Tibial nerve (tissue), 4 donors: ENCODE measurements around the gene CD83. TPM values are rescaled to one million over a fixed set of nuclear protein-coding genes. Genes with fewer than 3 reads are reported as not detected.

Source experiments
- DNase-seq, 2 donors: peaks; one replicate each; pipeline ENCODE4 v3.0.0-alpha.2; 2019; ENCODE audit warnings: low spot score in 2 of 2
- H3K27ac ChIP-seq, 4 donors: fragments of 200-600 bp; sonication (generic) in 3 of 4; one replicate each; pipeline ENCODE4 v1.5.1; 2017 to 2019; ENCODE audit warnings: mild to moderate bottlenecking in 1 of 4
- H3K27me3 ChIP-seq, 2 donors: fragments of 200-600 bp; sonication (generic) in 1 of 2; one replicate each; pipeline versions ENCODE4 v1.5.1 to v1.6.0; 2017 to 2019
- H3K36me3 ChIP-seq, 3 donors: fragments of 200-600 bp; sonication (generic); one replicate each; pipeline ENCODE4 v1.5.1; 2018 to 2019
- H3K4me1 ChIP-seq, 4 donors: fragments of 200-600 bp; sonication (generic) in 3 of 4; one replicate each; pipeline ENCODE4 v1.5.1; 2017 to 2019
- H3K4me3 ChIP-seq, 4 donors: fragments of 200-600 bp; sonication (generic) in 3 of 4; one replicate each; pipeline ENCODE4 v1.5.1; 2017 to 2019; ENCODE audit warnings: mild to moderate bottlenecking in 1 of 4, moderate library complexity in 1 of 4
- H3K9me3 ChIP-seq, 4 donors: fragments of 200-600 bp; sonication (generic) in 3 of 4; one replicate each; pipeline ENCODE4 v1.5.1; 2017 to 2019
- CTCF ChIP-seq, 5 experiments: fragments of 200-600 bp in 3 of 5; fragments of 450-650 bp in 2 of 5; sonication (generic) in 3 of 5; IDR thresholded peaks; one replicate each; pipeline ENCODE4 v1.5.1; 2016 to 2019; ENCODE audit warnings: antibody characterized with exemption in 5 of 5, mild to moderate bottlenecking in 3 of 5, moderate library complexity in 2 of 5
- EP300 ChIP-seq, 2 donors: sonication (generic); formaldehyde crosslinking; IDR thresholded peaks; one replicate each; pipeline ENCODE4 v1.6.1; 2017; ENCODE audit warnings: antibody characterized with exemption in 2 of 2, mild to moderate bottlenecking in 1 of 2
- POLR2A ChIP-seq, 2 donors: fragments of 450-650 bp; IDR thresholded peaks; one replicate each; pipeline ENCODE4 v1.6.1; 2017; ENCODE audit warnings: antibody characterized with exemption in 2 of 2, mild to moderate bottlenecking in 2 of 2, moderate library complexity in 2 of 2
- WGBS, 2 donors: methylation state at CpG; one replicate each; pipeline ENCODE4 v1.1.5; 2018; 5-methylcytosine and 5-hydroxymethylcytosine counted together
- total RNA-seq, 4 donors: library from RNA; depleted of rRNA; stranded (reverse); fragments of >200 nt; gene quantifications; one replicate each; pipeline ENCODE4 v1.1.0, GENCODE V29; 2016

Gene CD83
- total RNA-seq, 4 donors from 2014 or later: 2.1 to 5.3 (median 3.7) TPM

GRCh38 chr6:14118091-14118439, 493 bp downstream of the CD83 start:
- Histone ChIP-seq H3K4me3 (peak overlapping the region; percentile 57 to 79 (median 66)), H3K4me1 (peaks cover 0 to 36% (median 13%) of the 10 kb centered on the region in 4 donors), H3K27ac (peak overlapping the region; percentile 39 to 83 (median 66)), H3K36me3 (no peaks in the 10 kb centered on the region), H3K27me3 (no peaks in the 10 kb centered on the region), H3K9me3 (no peaks in the 10 kb centered on the region)
- DNase-seq: no peak
- TF ChIP-seq CTCF (IDR thresholded peaks at IDR 0.05): no peak
- TF ChIP-seq POLR2A (IDR thresholded peaks at IDR 0.05): no peak
- no peak for TF ChIP-seq EP300 (IDR thresholded peaks at IDR 0.05)
- 38 to 58% methylated on average over 3 of the region's 10 CpGs for WGBS, 2 donors

- no peak for TF ChIP-seq EP300 (IDR thresholded peaks at IDR 0.05)
- TF ChIP-seq CTCF (IDR thresholded peaks at IDR 0.05): no peak
- no peak for TF ChIP-seq POLR2A (IDR thresholded peaks at IDR 0.05)
- no peaks in the 10 kb centered on the region for H3K36me3 ChIP-seq
- DNase-seq: no peak
- peak overlapping the region in 3 of 4 donors; percentile 57 to 79 (median 74) for H3K4me3 ChIP-seq
- peak overlapping the region in 3 of 4 donors; percentile 29 to 83 (median 82) for H3K27ac ChIP-seq
- H3K4me1 ChIP-seq: peaks cover 0 to 40% (median 15%) of the 10 kb centered on the region in 4 donors
- no peaks in the 10 kb centered on the region for H3K27me3 ChIP-seq
- WGBS, 2 donors: 96 to 97% methylated on average over 2 of the region's 2 CpGs
- no peaks in the 10 kb centered on the region for H3K9me3 ChIP-seq
These were observed 874 bp downstream of the CD83 start for GRCh38 chr6:14118446-14118845.

- Histone ChIP-seq H3K4me3 (no peak overlapping the region), H3K36me3 (no peaks in the 10 kb centered on the region), H3K9me3 (no peaks in the 10 kb centered on the region), H3K4me1 (peaks cover 0 to 46% (median 15%) of the 10 kb centered on the region in 4 donors), H3K27me3 (no peaks in the 10 kb centered on the region), H3K27ac (peak overlapping the region in 1 of 4 donors; percentile 11)
- WGBS, 2 donors: 44 to 50% methylated on average over 7 of the region's 7 CpGs
- DNase-seq: no peak
- no peak for TF ChIP-seq CTCF (IDR thresholded peaks at IDR 0.05)
- TF ChIP-seq EP300 (IDR thresholded peaks at IDR 0.05): peak in 1 of 2 donors; percentile 23
These were observed 2.2 kb downstream of the CD83 start for GRCh38 chr6:14119784-14120183.

GRCh38 chr6:14120546-14120945, 3.0 kb downstream of the CD83 start:
- H3K27ac ChIP-seq: peak overlapping the region in 1 of 4 donors; percentile 7
- H3K9me3 ChIP-seq: no peaks in the 10 kb centered on the region
- peaks cover 0 to 46% (median 15%) of the 10 kb centered on the region in 4 donors for H3K4me1 ChIP-seq
- TF ChIP-seq POLR2A (IDR thresholded peaks at IDR 0.05) (no peak), CTCF (IDR thresholded peaks at IDR 0.05) (no peak), EP300 (IDR thresholded peaks at IDR 0.05) (no peak)
- H3K36me3 ChIP-seq: no peaks in the 10 kb centered on the region
- DNase-seq: no peak
- H3K27me3 ChIP-seq: no peaks in the 10 kb centered on the region
- WGBS, 2 donors: 71 to 72% methylated on average over 1 of the region's 1 CpG
- no peak overlapping the region for H3K4me3 ChIP-seq

- no peaks in the 10 kb centered on the region for H3K27me3 ChIP-seq
- TF ChIP-seq EP300 (IDR thresholded peaks at IDR 0.05) (peak; percentile 88 to 93), POLR2A (IDR thresholded peaks at IDR 0.05) (no peak)
- peaks cover 0 to 45% (median 15%) of the 10 kb centered on the region in 4 donors for H3K4me1 ChIP-seq
- peak in 1 of 2 donors; percentile 29 for DNase-seq
- H3K4me3 ChIP-seq: no peak overlapping the region
- peak overlapping the region in 2 of 4 donors; percentile 7 to 36 for H3K27ac ChIP-seq
- 79 to 82% methylated on average over 4 of the region's 4 CpGs for WGBS, 2 donors
- no peaks in the 10 kb centered on the region for H3K9me3 ChIP-seq
- H3K36me3 ChIP-seq: no peaks in the 10 kb centered on the region
These were observed 4.4 kb downstream of the CD83 start for GRCh38 chr6:14121936-14122344.
